ENCODE results near the gene METTL24. TPM values are rescaled to one million over a fixed set of nuclear protein-coding genes. Genes with fewer than 3 reads are reported as not detected.

Gene METTL24
- total and polyA plus RNA-seq, 2 experiments from 2014 or later: not detected

DNA sequence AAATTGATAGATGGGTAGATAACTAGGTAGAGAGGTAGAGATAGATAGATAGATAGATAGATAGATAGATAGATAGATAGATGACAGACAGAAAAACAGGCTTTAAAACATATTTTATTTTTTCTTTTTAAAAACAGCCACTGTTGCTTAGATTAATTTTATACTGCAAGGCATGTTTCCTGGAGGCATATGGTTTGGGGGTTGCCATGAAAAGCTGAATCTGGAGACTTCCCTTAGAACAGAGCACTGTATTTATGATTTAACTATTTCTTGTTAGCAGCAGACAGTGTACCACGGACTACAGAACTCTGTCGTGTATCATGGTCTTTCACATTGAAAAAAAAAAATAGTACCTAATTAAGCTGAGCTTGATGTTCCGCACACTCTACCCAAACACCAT, 38.8 kb downstream of the METTL24 start:
- H3K4me1 ChIP-seq (ENCODE audit: insufficient read depth): no peaks in the 10 kb centered on the region
- H3K36me3 ChIP-seq (ENCODE audit: low read depth): no peaks in the 10 kb centered on the region
- DNase-seq: no peak
- H2AFZ ChIP-seq: no peak overlapping the region
- no peaks in the 10 kb centered on the region for H3F3A ChIP-seq (ENCODE audit: insufficient read depth)
- no peak overlapping the region for H3K4me3 ChIP-seq
- in situ Hi-C loops (cut with MboI): no loop called here
- H3K79me2 ChIP-seq (ENCODE audit: insufficient read depth): no peaks in the 10 kb centered on the region
- H3K27ac ChIP-seq: no peak overlapping the region
- no peak overlapping the region for H3K4me2 ChIP-seq (ENCODE audit: unreplicated experiment)
- WGBS, 2 experiments (ENCODE audit: low coverage in 1 of 2, low lambda C conversion rate in 2 of 2, missing lambda C conversion rate in 2 of 2): 73 to 74% methylated on average over 3 of the region's 3 CpGs
- no peaks in the 10 kb centered on the region for H3K9me2 ChIP-seq (ENCODE audit: insufficient read depth)
- no peak overlapping the region for H3K9ac ChIP-seq
- TF ChIP-seq EZH2 (IDR thresholded peaks at IDR 0.05; ENCODE audit: insufficient read depth, poor library complexity, severe bottlenecking): no peak
- no peak for TF ChIP-seq EZH2phosphoT487 (IDR thresholded peaks at IDR 0.05; ENCODE audit: insufficient read depth, low read depth)
- H4K20me1 ChIP-seq (ENCODE audit: insufficient read depth): no peaks in the 10 kb centered on the region
- H3K9me3 ChIP-seq (ENCODE audit: low read depth): no peaks in the 10 kb centered on the region
- no peaks in the 10 kb centered on the region for H3K27me3 ChIP-seq (replicated peaks; ENCODE audit: insufficient read depth)

GRCh38 chr6:110318971-110319370, 39.2 kb downstream of the METTL24 start:
- Histone ChIP-seq H3K9ac (no peak overlapping the region), H3K36me3 (ENCODE audit: low read depth) (no peaks in the 10 kb centered on the region), H3F3A (ENCODE audit: insufficient read depth) (no peaks in the 10 kb centered on the region), H3K27me3 (replicated peaks; ENCODE audit: insufficient read depth) (no peaks in the 10 kb centered on the region), H3K9me2 (ENCODE audit: insufficient read depth) (no peaks in the 10 kb centered on the region), H3K9me3 (ENCODE audit: low read depth) (no peaks in the 10 kb centered on the region), H2AFZ (no peak overlapping the region), H4K20me1 (ENCODE audit: insufficient read depth) (no peaks in the 10 kb centered on the region), H3K79me2 (ENCODE audit: insufficient read depth) (no peaks in the 10 kb centered on the region), H3K27ac (no peak overlapping the region), H3K4me2 (ENCODE audit: unreplicated experiment) (no peak overlapping the region), H3K4me1 (ENCODE audit: insufficient read depth) (no peaks in the 10 kb centered on the region), H3K4me3 (no peak overlapping the region)
- in situ Hi-C loops (cut with MboI): no loop called here
- 52 to 56% methylated on average over 3 of the region's 3 CpGs for WGBS, 2 experiments (ENCODE audit: low coverage in 1 of 2, low lambda C conversion rate in 2 of 2, missing lambda C conversion rate in 2 of 2)
- DNase-seq: no peak
- no peak for TF ChIP-seq EZH2 (IDR thresholded peaks at IDR 0.05; ENCODE audit: insufficient read depth, poor library complexity, severe bottlenecking)
- TF ChIP-seq EZH2phosphoT487 (IDR thresholded peaks at IDR 0.05; ENCODE audit: insufficient read depth, low read depth): no peak

DNA sequence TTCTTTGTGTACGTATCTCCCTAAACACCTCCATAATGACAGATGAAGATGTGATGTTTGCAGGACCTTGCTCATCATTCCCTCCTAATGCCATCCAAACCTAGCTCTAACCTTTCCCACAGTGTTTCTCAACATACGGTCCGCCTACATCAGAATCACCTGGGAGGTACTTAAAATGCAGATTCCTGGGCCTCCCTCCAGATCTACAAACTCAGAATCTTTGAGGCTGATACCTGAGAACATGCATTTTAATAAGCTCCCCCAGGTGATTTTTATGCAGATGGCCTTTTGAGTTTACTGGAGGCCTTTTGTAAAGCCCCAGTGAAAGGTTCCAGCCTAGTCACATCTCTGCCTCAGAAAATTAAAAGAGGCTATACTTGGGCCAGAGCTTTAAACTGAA, 40.5 kb downstream of the METTL24 start:
- Histone ChIP-seq H2AFZ (no peak overlapping the region), H3K4me2 (ENCODE audit: unreplicated experiment) (no peak overlapping the region), H3K27ac (no peak overlapping the region), H4K20me1 (ENCODE audit: insufficient read depth) (no peaks in the 10 kb centered on the region), H3F3A (ENCODE audit: insufficient read depth) (no peaks in the 10 kb centered on the region), H3K27me3 (replicated peaks; ENCODE audit: insufficient read depth) (no peaks in the 10 kb centered on the region), H3K9me2 (ENCODE audit: insufficient read depth) (no peaks in the 10 kb centered on the region), H3K4me3 (no peak overlapping the region), H3K79me2 (ENCODE audit: insufficient read depth) (no peaks in the 10 kb centered on the region), H3K4me1 (ENCODE audit: insufficient read depth) (no peaks in the 10 kb centered on the region), H3K9me3 (ENCODE audit: low read depth) (no peaks in the 10 kb centered on the region), H3K36me3 (ENCODE audit: low read depth) (no peaks in the 10 kb centered on the region), H3K9ac (no peak overlapping the region)
- in situ Hi-C loops (cut with MboI): no loop called here
- no peak for DNase-seq
- TF ChIP-seq EZH2phosphoT487 (IDR thresholded peaks at IDR 0.05; ENCODE audit: insufficient read depth, low read depth): no peak
- no peak for TF ChIP-seq EZH2 (IDR thresholded peaks at IDR 0.05; ENCODE audit: insufficient read depth, poor library complexity, severe bottlenecking)
- WGBS, 2 experiments (ENCODE audit: low coverage in 1 of 2, low lambda C conversion rate in 2 of 2, missing lambda C conversion rate in 2 of 2): 91 to 97% methylated on average over 3 of the region's 3 CpGs

DNA sequence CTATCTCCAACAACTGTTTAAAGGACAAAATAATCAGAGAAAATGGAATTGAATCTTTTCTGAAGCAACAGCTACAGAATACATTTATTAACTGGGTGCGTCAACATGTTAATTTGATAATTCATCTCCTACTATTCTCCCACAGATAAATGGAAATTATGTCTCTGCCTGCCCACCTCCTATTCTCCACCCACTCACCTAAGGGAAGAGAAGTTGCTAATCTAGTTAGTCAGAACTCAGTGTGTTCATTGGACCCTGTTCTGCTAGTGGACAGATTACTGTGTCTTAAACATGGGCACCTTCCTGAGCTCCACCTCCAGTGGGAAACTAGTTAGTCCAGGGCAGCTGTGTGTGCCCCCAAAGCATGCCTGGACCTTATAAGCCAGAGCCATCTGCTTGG, 41.0 kb downstream of the METTL24 start:
- Histone ChIP-seq H3K4me3 (no peak overlapping the region), H3K79me2 (ENCODE audit: insufficient read depth) (no peaks in the 10 kb centered on the region), H2AFZ (no peak overlapping the region), H4K20me1 (ENCODE audit: insufficient read depth) (no peaks in the 10 kb centered on the region), H3K9me3 (ENCODE audit: low read depth) (no peaks in the 10 kb centered on the region), H3K27me3 (replicated peaks; ENCODE audit: insufficient read depth) (no peaks in the 10 kb centered on the region), H3K4me2 (ENCODE audit: unreplicated experiment) (no peak overlapping the region), H3K36me3 (ENCODE audit: low read depth) (no peaks in the 10 kb centered on the region), H3K27ac (no peak overlapping the region), H3K4me1 (ENCODE audit: insufficient read depth) (no peaks in the 10 kb centered on the region), H3F3A (ENCODE audit: insufficient read depth) (no peaks in the 10 kb centered on the region), H3K9me2 (ENCODE audit: insufficient read depth) (no peaks in the 10 kb centered on the region), H3K9ac (no peak overlapping the region)
- in situ Hi-C loops (cut with MboI): no loop called here
- TF ChIP-seq EZH2phosphoT487 (IDR thresholded peaks at IDR 0.05; ENCODE audit: insufficient read depth, low read depth) (no peak), EZH2 (IDR thresholded peaks at IDR 0.05; ENCODE audit: insufficient read depth, poor library complexity, severe bottlenecking) (no peak)
- no peak for DNase-seq
- 96 to 100% methylated on average over 1 of the region's 1 CpG for WGBS, 2 experiments (ENCODE audit: low coverage in 1 of 2, low lambda C conversion rate in 2 of 2, missing lambda C conversion rate in 2 of 2)

DNA sequence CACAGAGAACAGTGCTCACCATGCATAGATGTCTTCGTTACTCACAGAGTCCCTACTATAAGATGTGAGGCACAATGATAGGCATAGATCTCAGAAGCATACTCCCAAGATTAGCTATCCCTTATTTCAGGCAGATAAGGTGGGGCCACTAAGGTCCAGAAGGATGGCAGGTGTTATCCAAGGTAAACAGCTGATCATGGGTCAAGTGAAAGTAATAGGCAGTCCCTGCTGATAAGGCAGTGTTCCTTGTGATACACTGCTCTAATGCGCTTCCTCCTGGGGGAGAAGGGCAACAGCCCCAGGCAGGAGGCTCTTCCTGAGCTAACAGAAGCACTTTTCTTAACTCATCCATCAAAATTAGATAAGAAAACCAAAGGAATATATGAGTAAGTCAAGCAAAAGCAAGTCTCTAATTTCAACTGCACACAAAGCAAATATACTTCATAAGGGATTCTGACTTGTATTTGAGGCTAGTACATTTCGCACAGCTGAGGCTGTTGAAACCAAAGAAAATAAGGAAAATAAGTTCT, 42.2 kb downstream of the METTL24 start:
- DNase-seq: no peak

More for the DNA sequence above, 42.2 kb downstream of the METTL24 start:
- no peak overlapping the region for H2AFZ ChIP-seq
- 84 to 87% methylated on average over 3 of the region's 3 CpGs for WGBS, 2 experiments (ENCODE audit: low coverage in 1 of 2, low lambda C conversion rate in 2 of 2, missing lambda C conversion rate in 2 of 2)
- H3F3A ChIP-seq (ENCODE audit: insufficient read depth): no peaks in the 10 kb centered on the region
- H3K4me2 ChIP-seq (ENCODE audit: unreplicated experiment): no peak overlapping the region
- no peak overlapping the region for H3K9ac ChIP-seq
- no peaks in the 10 kb centered on the region for H3K27me3 ChIP-seq (replicated peaks; ENCODE audit: insufficient read depth)
- H3K9me2 ChIP-seq (ENCODE audit: insufficient read depth): no peaks in the 10 kb centered on the region
- H3K27ac ChIP-seq: no peak overlapping the region
- no peaks in the 10 kb centered on the region for H3K36me3 ChIP-seq (ENCODE audit: low read depth)
- in situ Hi-C loops (cut with MboI): no loop called here
- H3K4me3 ChIP-seq: no peak overlapping the region
- no peak for TF ChIP-seq EZH2phosphoT487 (IDR thresholded peaks at IDR 0.05; ENCODE audit: insufficient read depth, low read depth)
- TF ChIP-seq EZH2 (IDR thresholded peaks at IDR 0.05; ENCODE audit: insufficient read depth, poor library complexity, severe bottlenecking): no peak
- H3K79me2 ChIP-seq (ENCODE audit: insufficient read depth): no peaks in the 10 kb centered on the region
- H3K9me3 ChIP-seq (ENCODE audit: low read depth): no peaks in the 10 kb centered on the region
- H3K4me1 ChIP-seq (ENCODE audit: insufficient read depth): no peaks in the 10 kb centered on the region
- no peaks in the 10 kb centered on the region for H4K20me1 ChIP-seq (ENCODE audit: insufficient read depth)
